ENCODE measurements around the gene KCNN4.

DNA sequence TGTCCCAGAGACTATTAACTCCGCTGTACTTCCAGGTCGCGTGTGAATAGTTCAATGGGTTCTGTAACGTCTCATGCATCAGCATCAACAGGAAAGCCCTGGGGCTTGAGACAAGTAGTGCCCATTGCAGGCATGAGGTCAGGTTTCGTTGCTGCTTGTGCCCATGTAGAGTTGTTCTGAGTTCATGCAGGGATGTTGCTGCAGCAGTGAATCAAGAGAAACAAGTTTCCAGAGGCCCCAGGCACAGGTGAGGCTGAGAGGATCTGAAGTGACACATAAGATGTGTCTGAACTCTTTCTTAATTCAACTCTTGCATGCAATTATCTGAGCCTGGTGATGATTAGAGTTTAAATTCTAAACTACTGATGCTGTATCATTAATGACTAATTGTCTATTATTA lies 37.7 kb upstream of the KCNN4 start:
- no peak for TF ChIP-seq CTCF (IDR thresholded peaks at IDR 0.05; ENCODE audit: insufficient read depth, low read length, poor library complexity, severe bottlenecking)
- TF ChIP-seq EZH2phosphoT487 (conservative IDR thresholded peaks at IDR 0.05; ENCODE audit: low read length), result no peak
